GM12878 (cell line): ENCODE measurements around the gene EPB41. TPM values are rescaled to one million over a fixed set of nuclear protein-coding genes. Genes with fewer than 3 reads are reported as not detected.

ENCODE experiments used
- ATAC-seq: fragments of 200-7000 bp; cut with Tn5 transposase; 3 replicates; pipeline ENCODE4 v1.9.1; 2020; ENCODE audit warnings: mild to moderate bottlenecking, moderate library complexity
- BruUV-seq: library from RNA; stranded (reverse); fragments of 400-500 nt; replicated peaks from 2 replicates; lab custom pipeline; 2021; lab: Mats Ljungman, UMichigan
- CTCF ChIA-PET: fragments of 300-600 bp; sonication (Branson Sonifier 250); formaldehyde crosslinking; extraction: SDS; loops from one replicate; lab custom pipeline; 2021; ENCODE audit warnings: inconsistent platforms; lab: Yijun Ruan, JAX
- POLR2A ChIA-PET: fragments of 350-600 bp; formaldehyde crosslinking; extraction: SDS; loops from one replicate; lab custom pipeline; 2021; ENCODE audit warnings: inconsistent platforms; lab: Charles Lee
- RAD21 ChIA-PET: fragments of 300-600 bp; sonication (Branson Sonifier 250); formaldehyde crosslinking; loops from one replicate; lab custom pipeline; 2023; ENCODE audit warnings: antibody characterized with exemption; ENCODE audit not compliant: unreplicated experiment; lab: Charles Lee
- SMC1A ChIA-PET: fragments of 300-600 bp; sonication (Branson Sonifier 250); formaldehyde crosslinking; loops from one replicate; lab custom pipeline; 2023; ENCODE audit not compliant: unreplicated experiment, uncharacterized antibody; lab: Charles Lee
- DNase-seq: peaks from one replicate; pipeline ENCODE4 v3.0.0-alpha.2; 2011; ENCODE audit warnings: low read depth, low spot score
- FAIRE-seq: peaks from 3 replicates; lab custom pipeline; 2011; peaks lifted over from hg19 to GRCh38; lab: Jason Lieb, UNC
- H2AFZ ChIP-seq: 2 replicates; pipeline ENCODE4 v1.6.0; 2011; ENCODE audit warnings: low read depth, low read length, control low read depth; ENCODE audit not compliant: control insufficient read depth
- H3K27ac ChIP-seq: 2 replicates; pipeline ENCODE4 v1.5.1; 2011; ENCODE audit warnings: control low read depth; ENCODE audit not compliant: control insufficient read depth, insufficient read depth
- H3K27me3 ChIP-seq, 2 experiments: replicated peaks in 1 of 2; 2 replicates each; pipeline versions ENCODE4 v1.6.0 to v1.6.1; 2011; ENCODE audit warnings: low read length in 1 of 2; ENCODE audit not compliant: control insufficient read depth in 2 of 2, insufficient read depth in 2 of 2
- H3K36me3 ChIP-seq, 2 experiments: 2 replicates each; pipeline ENCODE4 v1.5.1; 2011; ENCODE audit warnings: low read length in 1 of 2; ENCODE audit not compliant: control insufficient read depth in 2 of 2, insufficient read depth in 2 of 2
- H3K4me1 ChIP-seq: 2 replicates; pipeline ENCODE4 v1.6.1; 2011; ENCODE audit warnings: mild to moderate bottlenecking, low read length, moderate library complexity, mixed read lengths; ENCODE audit not compliant: control insufficient read depth, insufficient read depth
- H3K4me2 ChIP-seq: 2 replicates; pipeline ENCODE4 v1.6.0; 2011; ENCODE audit warnings: control low read depth; ENCODE audit not compliant: control insufficient read depth, insufficient read depth
- H3K4me3 ChIP-seq: fragments of 200-600 bp; sonication (generic); 2 replicates; pipeline ENCODE4 v1.5.1; 2016
- H3K79me2 ChIP-seq: 2 replicates; pipeline ENCODE4 v1.6.0; 2011; ENCODE audit warnings: low read length; ENCODE audit not compliant: control insufficient read depth, insufficient read depth
- H3K9ac ChIP-seq: 2 replicates; pipeline ENCODE4 v1.8.0; 2011; ENCODE audit warnings: low read length, control low read depth, mixed read lengths; ENCODE audit not compliant: control insufficient read depth, insufficient read depth
- H3K9me3 ChIP-seq: replicated peaks from 3 replicates; pipeline ENCODE4 v1.5.1; 2011; ENCODE audit warnings: mild to moderate bottlenecking, low read length; ENCODE audit not compliant: control insufficient read depth, insufficient read depth
- H4K20me1 ChIP-seq: 2 replicates; pipeline ENCODE4 v1.6.0; 2011; ENCODE audit not compliant: control insufficient read depth, insufficient read depth
- CEBPB ChIP-seq, 2 experiments: fragments of 150-350 bp in 1 of 2; IDR thresholded peaks; 2 replicates each; pipeline ENCODE4 v1.6.1; 2012 to 2014; ENCODE audit warnings: low read depth in 2 of 2, low read length in 2 of 2, borderline replicate concordance in 1 of 2, inconsistent platforms in 1 of 2
- NR2C1 ChIP-seq: fragments of 450-650 bp; IDR thresholded peaks from 2 replicates; pipeline ENCODE4 v1.6.1; 2017; ENCODE audit warnings: antibody characterized with exemption, mild to moderate bottlenecking, moderate library complexity
- SPI1 ChIP-seq: IDR thresholded peaks from 2 replicates; pipeline ENCODE4 v1.6.1; 2011; ENCODE audit warnings: low read depth, mild to moderate bottlenecking, low read length, moderate library complexity, borderline replicate concordance; ENCODE audit not compliant: insufficient read depth
- WGBS: methylation state at CpG from one replicate; pipeline ENCODE4 v1.1.6; 2016; ENCODE audit warnings: low lambda C conversion rate; ENCODE audit not compliant: insufficient replicate concordance, insufficient coverage; ENCODE audit errors: missing lambda C conversion rate; 5-methylcytosine and 5-hydroxymethylcytosine counted together
- in situ Hi-C: fragments of 300-500 bp; cut with MboI; formaldehyde crosslinking; loops from 9 replicates; pipeline ENCODE4 v1.14.3; 2018; ENCODE audit warnings: mixed read lengths
- intact Hi-C: fragments of 100-400 bp; cut with micrococcal nuclease; formaldehyde crosslinking; loops from one replicate; pipeline ENCODE4 v1.14.2; 2022; ENCODE audit not compliant: unreplicated experiment
- polyA plus RNA-seq, 11 experiments: library from polyadenylated mRNA; depleted of rRNA in 4 of 11; unstranded in 6 of 11; stranded (reverse) in 5 of 11; fragments of >200 nt; fragmentation: Nextera tagmentation in 4 of 11; fragmentation: Illumina TruSeq in 1 of 11; extraction: Ambion mirVana in 4 of 11; extraction: Trizol in 1 of 11; gene quantifications; 1 replicate in 1 of 11; 2 replicates in 10 of 11; pipeline versions ENCODE4 v1.2.1 to v1.2.3, GENCODE V29; 2011 to 2016; ENCODE audit warnings: inconsistent platforms in 2 of 11, missing spikeins in 2 of 11, low read depth in 1 of 11
- total RNA-seq, 4 experiments: library from RNA; depleted of rRNA in 3 of 4; stranded (reverse); fragments of >200 nt in 3 of 4; fragmentation: Illumina TruSeq in 1 of 4; extraction: Trizol in 1 of 4; gene quantifications; 2 replicates each; pipeline versions ENCODE4 v1.2.1 to v1.2.3, GENCODE V29; 2013 to 2021
- TF ChIP-seq, protein P1 (sequence below): fragments of 450-650 bp; conservative IDR thresholded peaks from 2 replicates; pipeline ENCODE4 v1.6.1; 2017; ENCODE audit warnings: mild to moderate bottlenecking, moderate library complexity

The EPB41 gene
- total and polyA plus RNA-seq, 10 of the 15 experiments (the other 5 are each of a cell fraction or from before 2014, with no cell fraction given), result 1.1 to 77.6 (median 58.8) TPM

GRCh38 chr1:28890435-28890834, 23.9 kb upstream of the EPB41 start:
- Histone ChIP-seq H2AFZ (no peak overlapping the region), H3K27me3 (no peaks in the 10 kb centered on the region), H3K4me1 (peaks cover 15% of the 10 kb centered on the region), H4K20me1 (no peaks in the 10 kb centered on the region), H3K36me3 (no peaks in the 10 kb centered on the region), H3K9ac (no peak overlapping the region), H3K9me3 (no peaks in the 10 kb centered on the region), H3K4me2 (no peak overlapping the region), H3K27ac (no peak overlapping the region), H3K79me2 (peaks cover 13% of the 10 kb centered on the region), H3K4me3 (no peak overlapping the region)
- CTCF ChIA-PET, result interaction anchor here (0.7 to 6.2 kb wide), 6 partner anchors 8 to 312 kb away, joined by 3 to 63 read pairs (median 6); no protein-coding TSS in a partner anchor
- WGBS, result 93% methylated on average over 8 of the region's 8 CpGs
- TSS peak; percentile 38 for BruUV-seq
- SMC1A ChIA-PET, result interaction anchor here (1.4 to 1.7 kb wide), 5 partner anchors 19 to 145 kb away, joined by 4 to 11 read pairs (median 5); no protein-coding TSS in a partner anchor
- intact Hi-C loops, result no loop called here
- ATAC-seq (no peak), DNase-seq (no peak), FAIRE-seq (no peak)
- POLR2A ChIA-PET, result interaction anchor here (0.8 to 1.4 kb wide), 2 partner anchors 37 to 143 kb away, joined by 3 to 5 read pairs; no protein-coding TSS in a partner anchor
- TF ChIP-seq SPI1 (no peak), CEBPB (IDR thresholded peaks at IDR 0.05; ENCODE audit: borderline replicate concordance in 1 of 2, low read depth in 2 of 2, low read length in 2 of 2) (no peak), NR2C1 (no peak)
- TF ChIP-seq, protein P1, sequence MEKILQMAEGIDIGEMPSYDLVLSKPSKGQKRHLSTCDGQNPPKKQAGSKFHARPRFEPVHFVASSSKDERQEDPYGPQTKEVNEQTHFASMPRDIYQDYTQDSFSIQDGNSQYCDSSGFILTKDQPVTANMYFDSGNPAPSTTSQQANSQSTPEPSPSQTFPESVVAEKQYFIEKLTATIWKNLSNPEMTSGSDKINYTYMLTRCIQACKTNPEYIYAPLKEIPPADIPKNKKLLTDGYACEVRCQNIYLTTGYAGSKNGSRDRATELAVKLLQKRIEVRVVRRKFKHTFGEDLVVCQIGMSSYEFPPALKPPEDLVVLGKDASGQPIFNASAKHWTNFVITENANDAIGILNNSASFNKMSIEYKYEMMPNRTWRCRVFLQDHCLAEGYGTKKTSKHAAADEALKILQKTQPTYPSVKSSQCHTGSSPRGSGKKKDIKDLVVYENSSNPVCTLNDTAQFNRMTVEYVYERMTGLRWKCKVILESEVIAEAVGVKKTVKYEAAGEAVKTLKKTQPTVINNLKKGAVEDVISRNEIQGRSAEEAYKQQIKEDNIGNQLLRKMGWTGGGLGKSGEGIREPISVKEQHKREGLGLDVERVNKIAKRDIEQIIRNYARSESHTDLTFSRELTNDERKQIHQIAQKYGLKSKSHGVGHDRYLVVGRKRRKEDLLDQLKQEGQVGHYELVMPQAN, result no peak
- RAD21 ChIA-PET, result interaction anchor here (1.2 to 11.7 kb wide), 4 partner anchors 9 to 143 kb away, joined by 4 to 284 read pairs (median 5); partner anchors contain the start of gene EPB41
- in situ Hi-C loops, result no loop called here
